Breast epithelium (tissue), 4 donors: ENCODE measurements around the gene LRRFIP1. TPM values are rescaled to one million over a fixed set of nuclear protein-coding genes. Genes with fewer than 3 reads are reported as not detected.

Experiments
- DNase-seq, 2 donors: peaks; one replicate each; pipeline ENCODE4 v3.0.0-alpha.2; 2019; ENCODE audit warnings: low spot score in 2 of 2
- H3K27ac ChIP-seq, 2 donors: fragments of 200-600 bp; sonication (generic) in 1 of 2; one replicate each; pipeline ENCODE4 v1.5.1; 2016 to 2019; ENCODE audit warnings: mild to moderate bottlenecking in 1 of 2
- H3K27me3 ChIP-seq, 2 donors: fragments of 200-600 bp; sonication (generic) in 1 of 2; one replicate each; pipeline versions ENCODE4 v1.5.1 to v1.6.0; 2017 to 2019; ENCODE audit warnings: control low read depth in 1 of 2, mild to moderate bottlenecking in 1 of 2
- H3K36me3 ChIP-seq: fragments of 200-600 bp; one replicate; pipeline ENCODE4 v1.5.1; 2019
- H3K4me1 ChIP-seq, 2 donors: fragments of 200-600 bp; sonication (generic); one replicate each; pipeline ENCODE4 v1.5.1; 2016 to 2019; ENCODE audit warnings: control low read depth in 1 of 2
- H3K4me3 ChIP-seq, 3 donors: fragments of 200-600 bp; sonication (generic); 1 replicate in 2 of 3; 2 replicates in 1 of 3; pipeline ENCODE4 v1.5.1; 2016 to 2019; ENCODE audit warnings: mild to moderate bottlenecking in 3 of 3, moderate library complexity in 2 of 3
- H3K9me3 ChIP-seq, 2 donors: fragments of 200-600 bp; sonication (generic) in 1 of 2; one replicate each; pipeline ENCODE4 v1.5.1; 2016 to 2019; ENCODE audit warnings: control low read depth in 1 of 2
- CTCF ChIP-seq, 3 donors: fragments of 450-650 bp; IDR thresholded peaks; one replicate each; pipeline ENCODE4 v1.5.1; 2016 to 2017; ENCODE audit warnings: antibody characterized with exemption in 3 of 3, mild to moderate bottlenecking in 3 of 3, moderate library complexity in 3 of 3
- POLR2A ChIP-seq: fragments of 450-650 bp; IDR thresholded peaks from one replicate; pipeline ENCODE4 v1.6.1; 2016; ENCODE audit warnings: antibody characterized with exemption, mild to moderate bottlenecking, moderate library complexity
- POLR2AphosphoS5 ChIP-seq, 3 donors: sonication (generic); formaldehyde crosslinking; IDR thresholded peaks; one replicate each; pipeline ENCODE4 v1.6.1; 2017; ENCODE audit warnings: antibody characterized with exemption in 3 of 3
- intact Hi-C: fragments of 100-400 bp; cut with DNase I; formaldehyde crosslinking; loops from one replicate; pipeline ENCODE4 v1.15.1; 2023; ENCODE audit warnings: low total_unique reads
- total RNA-seq, 3 donors: library from RNA; depleted of rRNA; stranded (reverse); fragments of >200 nt; gene quantifications; one replicate each; pipeline ENCODE4 v1.1.0, GENCODE V29; 2016

The LRRFIP1 gene
- total RNA-seq, 3 donors from 2014 or later, result 82.6 to 136 (median 130) TPM

- intact Hi-C loops, result no loop called here
- peaks cover 0 to 9% of the 10 kb centered on the region in 2 donors for H3K9me3 ChIP-seq
- TF ChIP-seq CTCF (IDR thresholded peaks at IDR 0.05) (no peak), POLR2AphosphoS5 (IDR thresholded peaks at IDR 0.05) (no peak), POLR2A (no peak)
- no peak overlapping the region for H3K27ac ChIP-seq
- no peak for DNase-seq
- H3K4me3 ChIP-seq, result no peak overlapping the region
- no peaks in the 10 kb centered on the region for H3K36me3 ChIP-seq
- H3K4me1 ChIP-seq, result no peaks in the 10 kb centered on the region
- no peaks in the 10 kb centered on the region for H3K27me3 ChIP-seq
Measured at GRCh38 chr2:237801466-237801865, 174.1 kb downstream of the LRRFIP1 start.

- Histone ChIP-seq H3K36me3 (no peaks in the 10 kb centered on the region), H3K4me3 (no peak overlapping the region), H3K4me1 (no peaks in the 10 kb centered on the region), H3K27ac (no peak overlapping the region), H3K9me3 (no peaks in the 10 kb centered on the region), H3K27me3 (no peaks in the 10 kb centered on the region)
- intact Hi-C loops, result no loop called here
- TF ChIP-seq POLR2AphosphoS5 (IDR thresholded peaks at IDR 0.05) (no peak), POLR2A (no peak), CTCF (IDR thresholded peaks at IDR 0.05) (no peak)
- DNase-seq, result no peak
Measured at GRCh38 chr2:237806334-237806733, 178.9 kb downstream of the LRRFIP1 start.

GRCh38 chr2:237815637-237816036 lies 188.2 kb downstream of the LRRFIP1 start:
- H3K9me3 ChIP-seq, result no peaks in the 10 kb centered on the region
- H3K4me3 ChIP-seq, result no peak overlapping the region
- no peaks in the 10 kb centered on the region for H3K4me1 ChIP-seq
- intact Hi-C loops, result no loop called here
- no peaks in the 10 kb centered on the region for H3K36me3 ChIP-seq
- H3K27me3 ChIP-seq, result no peaks in the 10 kb centered on the region
- no peak overlapping the region for H3K27ac ChIP-seq
- TF ChIP-seq POLR2AphosphoS5 (IDR thresholded peaks at IDR 0.05) (no peak), POLR2A (no peak), CTCF (IDR thresholded peaks at IDR 0.05) (no peak)
- no peak for DNase-seq

- H3K4me1 ChIP-seq, result no peaks in the 10 kb centered on the region
- H3K36me3 ChIP-seq, result no peaks in the 10 kb centered on the region
- no peak overlapping the region for H3K4me3 ChIP-seq
- intact Hi-C loops, result no loop called here
- no peak for DNase-seq
- H3K27me3 ChIP-seq, result no peaks in the 10 kb centered on the region
- TF ChIP-seq POLR2AphosphoS5 (IDR thresholded peaks at IDR 0.05), result no peak
- no peak for TF ChIP-seq CTCF (IDR thresholded peaks at IDR 0.05)
- TF ChIP-seq POLR2A, result no peak
- H3K27ac ChIP-seq, result no peak overlapping the region
- no peaks in the 10 kb centered on the region for H3K9me3 ChIP-seq
Measured at GRCh38 chr2:237816531-237816930, 189.1 kb downstream of the LRRFIP1 start.

GRCh38 chr2:237818066-237818473 lies 190.7 kb downstream of the LRRFIP1 start:
- intact Hi-C loops, result no loop called here
- Histone ChIP-seq H3K36me3 (no peaks in the 10 kb centered on the region), H3K9me3 (no peaks in the 10 kb centered on the region), H3K27ac (no peak overlapping the region), H3K27me3 (no peaks in the 10 kb centered on the region), H3K4me1 (no peaks in the 10 kb centered on the region), H3K4me3 (no peak overlapping the region)
- TF ChIP-seq POLR2AphosphoS5 (IDR thresholded peaks at IDR 0.05) (no peak), CTCF (IDR thresholded peaks at IDR 0.05) (no peak), POLR2A (no peak)
- no peak for DNase-seq
